T-helper 2 cell (primary cell): ENCODE measurements around the gene CD82.
A peak's percentile ranks its signal among the peaks of the same experiment; 100 is the strongest.

Experiments
- DNase-seq, 5 experiments: peaks; one replicate each; pipeline versions ENCODE4 v3.0.0 to v3.0.0-alpha.2; 2012 to 2022

CD82 gene

DNA sequence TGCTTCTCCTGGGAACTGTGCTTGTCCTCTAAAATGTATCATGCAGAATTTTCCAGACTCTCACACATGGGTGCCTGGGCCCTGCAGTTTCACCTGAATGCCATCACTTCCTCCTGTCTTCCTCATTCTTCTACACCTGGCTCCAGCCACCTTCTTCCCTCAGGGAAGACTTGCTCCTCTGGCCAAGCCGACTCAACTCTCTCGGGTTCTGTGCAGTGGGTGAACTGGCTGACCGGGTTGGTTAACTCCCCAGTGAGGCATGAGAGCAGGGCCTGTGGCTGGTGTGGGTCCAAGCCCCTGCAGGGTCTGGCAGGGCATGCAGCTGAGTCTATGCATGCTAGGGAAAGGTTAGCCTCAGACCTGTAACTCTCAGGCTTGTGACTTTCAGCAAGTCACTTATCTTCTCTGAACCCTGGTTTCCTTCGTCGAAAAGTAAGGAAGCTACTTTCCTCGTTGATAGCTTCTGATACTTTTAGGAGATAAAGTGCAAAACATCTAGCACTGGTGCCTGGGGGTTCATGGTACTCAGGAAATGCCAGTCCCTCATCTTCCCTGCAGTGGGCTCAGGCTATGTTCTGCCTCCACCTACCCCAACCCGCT is 11.9 kb downstream of the CD82 start:
- peak in 1 of 5 experiments; percentile 18 for DNase-seq

DNA sequence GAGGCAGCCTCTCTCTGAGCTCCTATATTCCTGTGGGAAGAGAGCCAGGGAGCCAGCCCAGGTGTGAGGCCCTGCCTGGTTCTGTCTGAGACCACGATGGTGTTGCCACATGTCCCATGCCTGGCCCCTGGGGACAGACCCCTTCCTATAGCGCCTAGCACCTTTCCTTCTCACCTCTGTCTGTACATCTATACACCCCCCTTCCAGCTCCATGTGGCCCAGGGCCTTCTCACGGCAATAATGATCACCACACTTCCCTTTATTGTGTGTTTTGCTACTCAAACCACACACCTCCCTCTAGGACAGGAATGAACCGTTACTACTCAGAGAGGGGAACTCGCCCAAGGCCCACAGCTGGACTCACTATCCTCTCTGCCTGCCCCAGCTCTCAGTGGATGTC is 12.8 kb downstream of the CD82 start:
- peak in 1 of 5 experiments; percentile 67 for DNase-seq

DNA sequence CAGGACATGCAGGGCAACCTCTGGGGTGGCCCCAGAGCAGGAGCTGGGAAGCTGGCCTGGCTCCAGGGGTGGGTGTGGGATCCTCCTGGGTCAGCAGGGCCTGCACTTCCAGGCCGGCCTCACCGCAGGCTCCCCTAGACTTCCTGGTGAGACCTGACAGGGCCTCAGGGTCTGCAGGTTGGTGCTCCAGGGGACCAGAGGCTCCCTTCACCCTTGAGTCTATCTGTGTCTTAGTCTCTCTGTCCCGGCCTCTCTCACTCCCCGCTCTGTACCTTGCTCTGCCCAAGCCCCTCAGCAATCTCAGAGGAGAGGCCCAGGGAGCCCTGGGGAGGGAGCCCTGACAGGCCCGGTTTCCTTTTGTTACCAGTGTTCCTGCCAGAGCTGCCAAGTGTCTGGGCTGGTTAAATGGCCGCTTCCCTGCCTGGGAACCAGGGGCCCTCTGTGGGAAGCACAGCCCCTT is 13.9 kb downstream of the CD82 start:
- no peak for DNase-seq

DNA sequence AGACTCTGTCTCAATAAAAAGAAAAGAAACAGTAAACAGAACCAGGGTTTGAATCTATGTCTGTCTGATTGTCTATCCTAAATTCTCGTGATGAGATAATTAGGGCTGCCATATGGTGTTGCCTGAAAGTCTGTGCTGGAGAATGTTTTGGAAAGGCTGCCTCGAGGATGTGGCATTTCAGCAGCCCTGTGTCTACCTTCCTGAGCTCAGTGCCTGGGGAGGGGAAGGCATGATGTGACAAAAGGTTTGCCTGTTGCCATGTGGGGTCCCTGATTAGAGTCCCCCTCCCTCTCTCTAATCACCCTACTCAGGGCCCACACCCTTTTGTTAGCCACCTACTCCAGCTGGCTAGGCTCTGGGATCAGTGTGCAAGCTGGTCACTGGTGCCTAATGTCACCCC is 15.2 kb downstream of the CD82 start:
- DNase-seq, result no peak

DNA sequence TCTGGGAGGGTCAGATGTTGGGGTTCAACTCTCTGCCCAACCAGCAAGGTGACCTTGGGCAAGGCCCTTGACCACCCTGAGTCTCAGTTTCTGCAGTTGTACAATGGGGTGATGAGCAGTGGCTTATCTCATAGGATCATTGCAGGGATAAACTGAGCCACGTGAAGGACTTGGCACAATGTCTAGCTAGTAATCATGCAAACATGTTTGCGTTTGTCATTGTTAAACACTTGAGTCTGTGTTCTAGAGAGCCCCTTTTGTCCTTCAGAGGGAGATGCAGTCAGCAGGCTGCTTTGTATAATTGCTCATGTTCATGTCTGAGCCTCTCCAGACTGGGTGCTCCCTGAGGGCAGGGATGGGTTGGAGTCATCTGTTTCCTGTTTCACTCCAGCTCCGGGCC is 15.8 kb downstream of the CD82 start:
- DNase-seq, result no peak

DNA sequence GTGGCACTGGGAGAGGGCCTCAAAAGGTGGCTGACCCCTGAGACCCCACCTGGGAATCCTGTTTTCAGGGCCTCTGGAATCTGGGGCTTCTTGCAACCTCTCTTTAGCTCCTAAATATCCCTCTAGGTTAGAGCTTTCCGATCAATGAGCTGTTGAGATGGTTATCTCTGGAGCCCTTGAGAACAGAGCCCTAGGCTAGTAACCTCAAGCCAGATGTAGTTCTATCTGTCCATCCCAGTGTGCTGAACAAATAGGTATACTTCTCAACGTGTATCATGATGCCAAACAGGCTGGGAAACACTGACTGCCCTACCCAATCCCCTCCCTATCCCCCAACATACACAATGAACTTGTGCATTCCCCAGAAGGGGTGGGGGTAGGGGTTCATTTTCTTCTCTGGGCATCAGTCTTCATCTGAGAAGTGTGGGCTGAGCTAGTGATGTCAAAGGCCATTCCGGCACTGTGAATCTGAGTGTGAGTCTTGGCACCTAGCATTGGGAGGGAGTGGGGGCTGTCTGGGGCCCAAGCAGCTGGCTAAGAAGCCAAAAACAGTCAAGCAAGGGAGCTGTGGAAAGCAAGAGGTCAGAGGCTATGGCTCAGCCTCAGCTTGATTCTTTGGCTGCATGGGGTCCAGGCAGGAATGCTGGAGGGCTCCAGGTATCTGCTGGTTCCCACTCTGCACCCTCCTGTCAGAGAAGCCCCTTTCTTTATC is 17.3 kb downstream of the CD82 start:
- no peak for DNase-seq

DNA sequence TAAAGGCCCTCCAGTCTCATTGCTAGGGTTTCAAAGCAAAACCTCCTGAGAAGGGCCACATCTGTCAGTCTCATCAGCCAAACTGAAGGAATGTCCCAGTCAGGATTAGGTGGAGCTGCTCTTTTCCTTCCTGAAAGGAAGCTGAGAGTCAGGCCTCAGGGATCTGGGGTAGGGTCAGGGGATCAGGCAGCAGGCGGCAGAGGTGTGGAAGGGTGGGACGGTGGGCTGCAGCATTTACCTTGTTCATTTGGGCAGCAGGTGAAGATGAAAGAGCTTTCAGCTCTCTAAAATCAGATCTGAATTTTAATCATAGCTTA is 17.8 kb downstream of the CD82 start:
- DNase-seq, result no peak

DNA sequence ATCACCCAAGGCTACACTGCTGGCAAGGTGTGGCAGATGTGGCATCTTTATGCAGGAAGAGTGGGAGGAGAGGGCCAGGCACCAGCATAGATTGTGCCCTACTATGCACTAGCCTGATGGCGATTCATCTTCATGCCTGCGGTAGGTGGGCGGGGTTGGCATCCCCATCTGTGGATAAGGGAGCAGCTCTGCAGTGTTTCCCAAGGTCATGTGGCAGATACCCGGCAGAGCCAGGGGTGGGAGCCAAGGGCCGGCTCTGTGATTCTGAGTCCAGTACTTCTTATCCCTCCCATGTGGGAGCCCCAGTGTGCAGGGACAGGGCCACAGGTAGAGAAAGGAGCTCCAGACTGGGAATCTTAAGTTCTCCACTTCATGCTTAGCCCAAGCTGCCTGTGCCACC is 20.0 kb downstream of the CD82 start:
- no peak for DNase-seq

DNA sequence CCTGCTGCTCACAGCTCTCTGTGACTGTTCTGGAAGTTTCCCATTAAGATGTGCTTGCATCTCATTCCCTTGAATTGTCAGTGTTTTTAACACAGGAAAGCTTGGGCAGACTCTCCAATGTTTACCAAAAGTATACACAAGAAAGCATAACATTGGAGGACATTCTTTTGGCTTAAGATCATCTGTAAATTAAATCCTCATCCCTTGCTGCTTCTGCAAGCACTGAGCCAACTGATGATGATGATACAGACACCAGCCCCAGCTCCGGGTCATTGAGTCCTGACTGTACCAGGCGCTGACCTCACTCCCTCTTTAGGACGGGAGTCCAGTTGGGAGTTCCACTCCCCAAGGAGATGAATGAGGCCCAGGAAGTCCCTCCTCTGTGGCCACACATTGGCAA is 23.8 kb downstream of the CD82 start:
- no peak for DNase-seq

DNA sequence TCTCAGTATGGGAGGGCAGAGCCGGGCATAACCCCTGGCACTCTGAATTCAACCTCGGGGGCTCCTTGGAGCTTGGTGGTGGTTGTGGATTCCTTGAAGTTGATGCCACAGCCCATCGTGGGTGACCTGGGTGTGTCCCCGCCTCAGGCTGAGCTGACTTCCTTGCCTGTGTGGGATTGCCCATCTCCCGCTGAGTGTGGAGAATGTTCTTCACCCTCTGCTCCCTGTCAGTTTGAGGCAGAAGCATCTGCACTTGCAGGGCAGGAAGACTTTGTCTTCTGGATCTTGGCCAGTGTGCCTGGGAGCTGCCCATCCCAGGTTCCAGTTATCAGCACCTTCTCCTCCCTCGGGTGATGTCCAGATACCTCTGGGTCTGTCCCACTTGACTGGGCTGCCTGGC is 25.3 kb downstream of the CD82 start:
- no peak for DNase-seq

DNA sequence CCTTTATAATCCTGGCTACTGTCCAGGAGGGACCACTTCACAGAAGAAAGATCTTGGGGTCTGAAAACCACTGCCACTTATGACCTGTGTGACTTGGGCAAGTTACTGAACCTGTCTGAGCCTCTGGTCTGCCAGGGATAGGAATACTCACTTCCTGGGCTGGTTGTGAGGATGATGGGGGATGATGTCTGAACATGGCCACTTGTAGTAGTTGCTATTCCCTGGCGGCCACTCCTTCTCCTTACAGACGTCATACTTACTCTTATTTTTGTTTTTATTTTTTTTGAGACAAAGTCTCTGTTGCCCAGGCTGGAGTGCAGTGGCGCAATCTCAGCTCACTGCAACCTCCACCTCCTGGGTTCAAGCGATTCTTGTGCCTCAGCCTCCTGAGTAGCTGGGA is 26.1 kb downstream of the CD82 start:
- no peak for DNase-seq

DNA sequence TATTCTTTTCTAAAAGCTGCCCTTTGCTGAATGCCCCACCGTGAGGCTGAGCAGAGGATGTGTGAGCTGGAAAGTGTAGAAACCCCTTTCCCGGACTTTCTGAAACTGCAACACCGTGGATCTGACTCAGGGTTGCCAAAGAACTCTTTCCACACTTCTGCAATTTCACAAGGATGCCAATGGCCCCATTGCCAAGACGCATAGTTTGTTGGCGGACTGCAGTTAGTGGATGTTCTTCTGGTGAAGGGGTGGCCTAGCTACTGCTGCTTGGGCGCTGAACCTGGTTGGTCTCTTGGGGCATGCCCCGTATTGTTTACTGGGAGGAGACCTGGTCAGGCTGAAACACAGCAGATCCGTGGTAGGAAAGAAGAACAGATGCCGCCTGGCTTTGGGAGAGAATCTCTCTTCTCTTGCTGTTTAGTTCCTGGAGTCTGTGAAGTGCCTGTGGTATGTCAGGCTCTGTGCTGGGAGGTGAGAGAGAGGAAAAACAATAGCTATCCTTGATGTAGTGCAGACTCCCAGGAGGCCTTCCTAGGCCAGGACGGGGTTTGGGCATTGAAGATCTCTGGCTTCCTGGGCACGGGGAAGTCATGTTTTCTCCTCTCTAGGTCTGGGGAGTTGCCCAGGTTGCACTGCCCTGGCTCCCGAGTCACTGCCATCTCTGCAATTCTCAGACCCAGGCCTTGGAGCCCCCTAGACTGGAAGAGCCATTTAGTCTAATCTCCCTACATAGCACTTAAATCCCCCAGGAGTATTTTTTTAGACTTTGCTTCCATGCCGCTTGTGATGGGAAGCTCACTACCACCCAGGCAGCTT is 26.9 kb downstream of the CD82 start:
- DNase-seq, result no peak

DNA sequence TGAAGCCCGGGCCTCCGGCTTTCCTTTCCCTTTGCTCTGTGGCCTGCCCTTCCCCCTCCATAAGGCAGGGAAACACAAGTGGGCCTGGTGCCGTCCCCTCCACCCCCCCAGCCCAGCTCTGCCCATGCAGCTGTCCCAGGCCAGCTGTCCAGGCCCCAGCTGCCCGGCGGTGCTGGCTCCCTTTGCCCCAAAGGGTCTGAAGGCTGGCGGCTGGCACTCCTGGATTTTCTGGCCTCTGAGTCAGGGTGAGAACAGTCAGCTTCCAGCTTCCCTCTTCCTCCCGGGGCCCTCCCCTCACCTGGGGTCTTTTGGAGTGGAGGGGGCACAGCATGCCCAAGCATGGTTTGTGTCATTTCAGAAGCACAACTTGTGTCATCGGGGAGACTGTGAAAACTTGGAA is 27.8 kb downstream of the CD82 start:
- DNase-seq, result no peak

DNA sequence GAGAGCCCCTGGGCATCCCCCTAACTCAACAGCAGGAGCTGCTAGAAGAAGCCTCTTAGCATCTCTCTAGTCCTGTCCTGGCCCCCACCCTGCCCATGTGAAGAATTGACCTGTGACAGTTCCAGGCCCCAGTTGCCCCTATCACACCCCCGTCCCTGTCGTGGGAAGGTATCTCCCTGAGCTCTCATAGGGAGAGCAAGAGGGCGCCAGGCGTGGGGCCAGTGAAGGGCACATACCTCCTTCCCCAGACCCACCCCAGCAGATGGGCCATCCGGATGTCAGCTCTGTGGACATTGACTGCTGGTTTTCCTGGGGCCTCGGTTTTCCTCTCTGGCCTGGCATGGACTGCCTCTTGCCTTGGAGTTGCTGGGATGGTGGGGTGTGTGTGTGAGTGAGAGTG is 29.5 kb downstream of the CD82 start:
- no peak for DNase-seq

DNA sequence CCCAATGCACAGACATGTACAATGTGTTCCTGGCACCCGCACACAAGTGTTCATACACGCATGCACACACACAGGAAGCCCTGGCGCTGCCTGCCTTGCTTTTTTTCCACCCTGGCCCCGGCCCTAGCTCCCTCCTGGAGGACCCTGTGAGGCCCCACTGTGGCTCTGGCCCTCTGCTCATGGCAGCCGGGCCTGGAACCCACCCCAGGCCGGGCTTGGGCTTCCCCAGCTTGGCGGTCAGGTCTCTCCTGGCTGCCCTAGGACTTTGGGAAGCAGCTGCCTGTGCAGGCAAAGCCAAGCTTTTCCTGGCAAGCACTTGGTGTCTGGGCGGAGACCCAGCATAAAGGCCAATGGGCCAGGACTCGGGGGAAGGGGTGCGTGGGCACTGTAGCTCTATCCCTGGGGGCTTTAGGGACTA is 30.5 kb downstream of the CD82 start:
- DNase-seq, result peak in 1 of 5 experiments; percentile 61

DNA sequence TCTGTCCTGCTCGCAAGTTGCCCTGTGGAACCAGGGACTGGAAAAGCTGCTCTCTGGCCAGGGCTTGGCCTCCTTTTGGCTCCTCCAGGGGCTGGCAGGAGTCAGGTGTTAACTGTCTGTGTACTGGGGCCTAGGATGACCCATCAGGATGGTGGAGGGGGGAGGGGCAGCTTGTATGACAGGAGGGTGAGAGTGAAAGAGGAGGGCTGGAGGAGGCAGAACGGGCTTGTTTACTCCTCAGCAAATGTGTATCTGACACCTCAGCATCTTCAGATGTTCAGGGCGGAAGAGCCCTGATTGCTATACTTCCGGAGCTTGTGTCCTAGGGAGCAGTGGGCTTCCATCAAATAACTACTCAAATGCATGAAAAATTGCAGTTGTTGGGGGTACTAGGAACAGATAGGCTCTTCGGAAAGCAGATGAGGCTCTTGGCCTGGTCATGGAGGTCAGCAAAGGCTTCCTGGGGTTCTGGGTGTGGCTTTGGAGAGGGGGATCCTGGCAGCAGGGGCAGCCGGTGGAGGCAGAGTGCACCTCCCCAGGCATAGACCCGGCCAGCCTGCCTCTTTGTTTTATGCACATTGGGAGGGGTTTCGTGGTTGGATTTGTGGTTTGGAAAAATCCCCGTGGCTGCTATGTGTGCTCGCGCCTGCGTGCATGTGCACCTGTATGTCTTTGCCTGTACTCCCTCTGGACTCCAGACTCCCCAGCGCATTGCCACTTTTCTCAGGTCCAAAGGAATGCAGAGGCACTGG is 31.2 kb downstream of the CD82 start:
- peak; percentile 37 to 93 (median 62) for DNase-seq

DNA sequence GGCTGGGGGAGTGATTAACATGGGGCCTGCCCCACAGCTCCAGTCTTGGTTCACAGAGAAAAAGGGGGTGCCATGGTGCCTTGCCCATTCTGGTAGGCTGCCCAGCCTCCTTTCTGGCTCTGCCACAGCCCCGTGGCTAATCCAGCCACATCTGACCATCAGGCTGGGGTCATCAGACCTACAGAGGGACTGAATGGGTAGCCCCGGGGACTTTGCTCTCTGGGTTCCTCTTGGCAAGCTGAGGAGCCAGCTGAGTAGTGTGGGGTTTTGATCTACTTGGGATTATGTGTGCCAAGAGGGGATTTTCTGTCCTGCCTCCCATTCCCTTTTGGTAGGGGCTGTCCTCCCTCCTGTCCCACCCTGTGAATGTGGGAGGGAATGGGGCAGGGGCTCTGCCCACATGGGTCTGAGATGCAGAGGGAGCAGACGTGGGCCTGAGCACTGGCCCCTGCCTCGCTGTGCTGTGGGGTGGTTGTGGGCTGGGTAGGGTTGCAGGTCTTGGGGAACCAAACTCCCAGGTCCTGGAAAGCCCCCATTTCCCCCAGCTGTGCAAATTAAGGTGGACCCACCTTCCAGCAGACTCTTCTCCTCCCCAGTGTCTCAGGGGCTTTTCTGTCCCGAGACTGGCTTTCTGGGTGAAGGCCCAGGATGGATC is 32.0 kb downstream of the CD82 start:
- DNase-seq, result no peak

DNA sequence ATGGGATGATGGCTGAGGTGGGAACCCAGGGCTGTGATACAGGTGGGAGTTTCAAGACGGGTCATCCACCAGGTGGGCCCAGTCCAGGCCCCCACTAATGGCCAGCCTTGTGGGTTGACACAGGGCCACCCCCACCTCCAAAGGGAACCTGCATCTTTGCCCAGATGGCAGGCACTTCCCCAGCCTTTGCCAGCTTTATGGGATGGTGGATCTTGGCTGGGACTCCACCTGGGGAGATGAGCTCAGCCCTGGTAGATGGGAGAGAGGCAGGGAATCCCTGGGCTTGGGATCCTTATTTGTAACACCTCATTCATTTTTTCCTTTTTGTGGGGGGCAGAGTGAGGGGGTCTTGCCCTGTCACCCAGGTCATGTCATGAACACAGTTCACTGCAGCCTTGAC is 33.4 kb downstream of the CD82 start:
- DNase-seq, result no peak

DNA sequence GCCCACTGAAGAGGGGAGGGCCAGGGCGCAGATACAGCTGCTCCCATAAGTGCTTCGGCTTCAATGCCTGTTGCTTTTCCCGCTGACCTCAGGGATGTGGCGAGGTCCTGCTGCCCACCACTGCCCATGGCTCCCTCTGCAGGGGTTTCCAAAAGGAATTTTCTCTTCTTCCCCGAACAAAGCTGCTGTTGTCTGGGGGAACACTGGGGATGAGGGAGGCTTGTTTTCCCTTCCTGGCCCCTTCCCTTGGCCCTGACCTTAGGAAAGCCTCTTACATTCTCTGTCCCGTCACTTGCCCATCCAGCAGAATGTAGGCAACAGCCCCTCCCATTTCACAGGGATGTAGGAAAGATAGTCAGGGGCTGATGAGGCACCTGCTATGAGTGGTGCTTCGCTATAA is 34.8 kb downstream of the CD82 start:
- DNase-seq, result no peak

DNA sequence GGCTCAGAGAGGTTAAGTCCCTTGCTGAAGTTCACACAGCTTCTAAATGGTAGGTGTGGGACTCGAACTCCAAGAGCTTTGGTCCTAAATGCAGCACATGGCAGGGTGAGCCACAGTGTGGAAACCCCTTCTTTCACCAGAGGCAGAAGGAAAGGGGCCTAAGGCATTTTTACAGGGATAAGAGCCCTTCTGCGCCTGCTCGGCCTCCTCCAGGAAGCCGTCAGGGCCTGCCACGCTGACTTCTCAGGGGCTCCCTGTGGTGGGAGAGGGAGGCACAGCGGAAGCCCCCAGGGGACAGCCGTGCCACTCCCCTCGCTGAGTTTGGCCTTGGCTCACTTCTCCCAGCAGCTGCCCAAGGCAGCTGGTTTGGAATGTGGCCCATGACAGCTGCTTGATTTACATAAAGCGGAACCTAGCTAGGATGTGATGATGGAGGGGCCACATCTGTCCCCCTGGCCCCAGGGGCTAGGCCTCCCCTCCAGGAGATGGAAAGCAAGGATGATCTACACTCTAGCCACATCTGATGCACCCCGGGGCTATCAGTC is 35.4 kb downstream of the CD82 start:
- no peak for DNase-seq

DNA sequence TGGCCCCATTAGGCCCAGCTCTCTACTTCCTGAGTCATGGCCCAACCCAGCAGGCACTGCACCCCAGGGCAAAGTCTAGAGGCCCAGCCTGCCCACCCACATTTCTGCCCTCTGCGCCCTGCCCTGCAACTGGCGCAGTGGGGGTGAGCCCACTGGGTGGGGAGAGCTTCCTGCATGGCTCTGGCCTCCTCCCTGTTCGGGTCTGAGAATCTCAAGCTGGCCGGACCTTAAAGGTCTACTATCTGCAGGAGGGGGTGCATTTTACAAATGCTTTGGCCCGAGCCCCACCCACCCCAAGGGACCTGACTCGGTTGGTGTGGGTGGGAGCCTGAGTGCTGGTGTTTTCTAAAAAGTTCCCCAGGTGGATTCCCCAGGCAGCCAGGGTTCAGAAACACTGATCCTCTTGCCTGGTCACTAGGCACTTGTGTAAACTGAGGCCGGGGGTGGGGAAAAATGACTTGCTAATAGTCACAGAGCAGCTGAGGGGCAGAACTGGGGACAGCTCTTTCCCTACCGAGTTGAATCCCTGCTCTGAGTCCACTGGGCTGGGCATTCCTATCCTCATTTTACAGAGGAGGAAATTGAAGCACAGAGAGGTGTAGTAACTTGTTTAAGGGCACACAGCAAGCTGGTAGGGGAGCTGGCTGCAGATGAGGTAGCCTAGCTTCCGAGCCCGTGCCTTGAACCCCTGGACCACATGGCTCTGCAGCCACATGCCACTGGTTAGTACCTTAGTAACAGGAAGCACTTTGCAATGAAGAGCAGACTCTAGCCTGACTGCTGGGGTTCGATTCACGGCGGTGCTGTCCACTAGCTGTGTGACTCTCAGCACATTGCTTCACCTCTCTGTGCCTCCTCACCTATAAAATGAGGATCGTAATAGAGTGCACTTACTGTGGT is 36.3 kb downstream of the CD82 start:
- DNase-seq, result no peak
